GM18868 (cell line): ENCODE data around the gene SPHK2.
"Not testable (repeated sequence)": the region's sequence is repeated elsewhere in the genome, so short reads cannot be mapped to it uniquely, and the experiment has no call there.

Experiments
- ATAC-seq: cut with Tn5 transposase; IDR thresholded peaks from one replicate; pipeline ENCODE4 v1.9.1; 2021; ENCODE audit warnings: mild to moderate bottlenecking, moderate library complexity; ENCODE audit not compliant: unreplicated experiment

Gene SPHK2

GRCh38 chr19:48618916-48619691 lies at the start of gene SPHK2, which contains the start of gene RPL18:
Gene SPHK2 (plus strand): TSS chr19:48619506. CDS start chr19:48620515, 1,009 bp downstream.
Gene RPL18 (minus strand): TSS chr19:48619178. CDS start chr19:48619143, 35 bp downstream.
- ATAC-seq: peak; percentile 79

- no peak for ATAC-seq
Observed at GRCh38 chr19:48569814-48570213, 49.5 kb upstream of the SPHK2 start.

- no peak for ATAC-seq
Observed at GRCh38 chr19:48571378-48572162, 47.7 kb upstream of the SPHK2 start.

- ATAC-seq: no peak
Observed at GRCh38 chr19:48573163-48573505, 46.2 kb upstream of the SPHK2 start.

GRCh38 chr19:48575931-48576622 lies 43.2 kb upstream of the SPHK2 start:
- no peak for ATAC-seq

GRCh38 chr19:48577908-48578307 lies 41.4 kb upstream of the SPHK2 start:
- ATAC-seq: not testable (repeated sequence)

- no peak for ATAC-seq
Observed at GRCh38 chr19:48578891-48579290, 40.4 kb upstream of the SPHK2 start.

GRCh38 chr19:48582168-48582567 lies 37.1 kb upstream of the SPHK2 start:
- no peak for ATAC-seq

- no peak for ATAC-seq
Observed at GRCh38 chr19:48587387-48587786, 31.9 kb upstream of the SPHK2 start.

- ATAC-seq: no peak
Observed at GRCh38 chr19:48588670-48589401, 30.5 kb upstream of the SPHK2 start.

GRCh38 chr19:48591021-48591420 lies 28.3 kb upstream of the SPHK2 start:
- no peak for ATAC-seq

- no peak for ATAC-seq
Observed at GRCh38 chr19:48595171-48595570, 24.1 kb upstream of the SPHK2 start.

GRCh38 chr19:48595833-48596232 lies 23.5 kb upstream of the SPHK2 start:
- ATAC-seq: no peak

- ATAC-seq: no peak
Observed at GRCh38 chr19:48596237-48596636, 23.1 kb upstream of the SPHK2 start.

GRCh38 chr19:48596679-48597465 lies 22.4 kb upstream of the SPHK2 start:
- no peak for ATAC-seq

- no peak for ATAC-seq
Observed at GRCh38 chr19:48598996-48599700, 20.2 kb upstream of the SPHK2 start.

GRCh38 chr19:48600679-48601417 lies 18.5 kb upstream of the SPHK2 start:
- ATAC-seq: no peak

GRCh38 chr19:48603001-48603400 lies 16.3 kb upstream of the SPHK2 start:
- no peak for ATAC-seq

GRCh38 chr19:48603449-48603848 lies 15.9 kb upstream of the SPHK2 start:
- ATAC-seq: no peak
